B cell (primary cell): ENCODE results near the gene CHTF18. TPM values are rescaled to one million over a fixed set of nuclear protein-coding genes. Genes with fewer than 3 reads are reported as not detected.

ENCODE experiments used
- ATAC-seq: fragments of 200-7000 bp; cut with Tn5 transposase; one replicate; pipeline ENCODE4 v1.10.0; 2021; ENCODE audit warnings: low read depth, mild to moderate bottlenecking, moderate number of reproducible peaks, moderate library complexity
- CTCF ChIA-PET: fragments of 350-600 bp; sonication (Branson Sonifier 250); formaldehyde crosslinking; loops from one replicate; lab custom pipeline; 2021; ENCODE audit warnings: antibody characterized with exemption, inconsistent platforms; lab: Charles Lee
- POLR2A ChIA-PET: fragments of 350-600 bp; sonication (Branson Sonifier 250); formaldehyde crosslinking; loops from one replicate; lab custom pipeline; 2021; ENCODE audit warnings: antibody characterized with exemption; lab: Charles Lee
- DNase-seq: peaks from one replicate; pipeline ENCODE4 v3.0.0; 2013
- H2AFZ ChIP-seq: 2 replicates; pipeline ENCODE4 v1.6.1; 2012; ENCODE audit warnings: mild to moderate bottlenecking, low read depth, low read length; ENCODE audit not compliant: insufficient read depth, poor library complexity, severe bottlenecking
- H3K27ac ChIP-seq, 2 donors: 1 replicate in 1 of 2; 2 replicates in 1 of 2; pipeline ENCODE4 v1.5.1; 2012 to 2013; ENCODE audit warnings: low read length in 2 of 2, mild to moderate bottlenecking in 2 of 2, moderate library complexity in 1 of 2
- H3K27me3 ChIP-seq, 4 experiments: fragments of 200-600 bp in 1 of 4; sonication (generic) in 1 of 4; replicated peaks in 1 of 4; 1 replicate in 2 of 4; 2 replicates in 2 of 4; pipeline versions ENCODE4 v1.6.1 to v1.7.0; 2013 to 2016; ENCODE audit warnings: low read length in 3 of 4, mild to moderate bottlenecking in 2 of 4, mixed read lengths in 1 of 4, moderate library complexity in 1 of 4; ENCODE audit not compliant: insufficient read depth in 4 of 4, control insufficient read depth in 3 of 4; ENCODE audit errors: control extremely low read depth in 1 of 4
- H3K36me3 ChIP-seq, 2 experiments: replicated peaks in 1 of 2; 1 replicate in 1 of 2; 2 replicates in 1 of 2; pipeline versions ENCODE4 v1.6.1 to v1.7.1; 2013; ENCODE audit warnings: low read length in 1 of 2; ENCODE audit not compliant: insufficient read depth in 2 of 2, control insufficient read depth in 1 of 2; ENCODE audit errors: control extremely low read depth in 1 of 2, extremely low read depth in 1 of 2
- H3K4me1 ChIP-seq, 2 donors: fragments of 200-600 bp in 1 of 2; sonication (generic) in 1 of 2; 1 replicate in 1 of 2; 2 replicates in 1 of 2; pipeline versions ENCODE4 v1.5.1 to v1.6.1; 2013 to 2017; ENCODE audit warnings: low read length in 2 of 2; ENCODE audit not compliant: control insufficient read depth in 2 of 2, insufficient read depth in 2 of 2
- H3K4me2 ChIP-seq: replicated peaks from 2 replicates; pipeline ENCODE3; 2012; ENCODE audit warnings: mild to moderate bottlenecking, low read depth, low read length; ENCODE audit not compliant: poor library complexity, severe bottlenecking
- H3K4me3 ChIP-seq, 5 experiments: fragments of 200-600 bp in 1 of 5; sonication (generic) in 1 of 5; 1 replicate in 3 of 5; 2 replicates in 2 of 5; pipeline versions ENCODE4 v1.5.1 to v1.7.0; 2011 to 2016; ENCODE audit warnings: low read length in 4 of 5, mild to moderate bottlenecking in 4 of 5, low read depth in 2 of 5, control low read depth in 1 of 5, moderate library complexity in 1 of 5; ENCODE audit not compliant: insufficient read depth in 1 of 5; ENCODE audit errors: control extremely low read depth in 1 of 5, extremely low read depth in 1 of 5
- H3K79me2 ChIP-seq: fragments of 200-600 bp; sonication (generic); one replicate; pipeline ENCODE4 v1.6.0; 2016; ENCODE audit warnings: low read length; ENCODE audit not compliant: control insufficient read depth, insufficient read depth
- H3K9ac ChIP-seq: fragments of 200-600 bp; sonication (generic); 2 replicates; pipeline ENCODE4 v1.6.1; 2017; ENCODE audit warnings: mild to moderate bottlenecking, low read length, moderate library complexity
- H3K9me3 ChIP-seq, 3 donors: one replicate each; pipeline versions ENCODE4 v1.6.1 to v1.7.1; 2013; ENCODE audit warnings: low read length in 2 of 3; ENCODE audit not compliant: control insufficient read depth in 2 of 3, insufficient read depth in 1 of 3; ENCODE audit errors: control extremely low read depth in 1 of 3
- H4K20me1 ChIP-seq: 2 replicates; pipeline ENCODE4 v1.6.0; 2012; ENCODE audit warnings: mild to moderate bottlenecking, low read length; ENCODE audit not compliant: insufficient read depth, control insufficient read depth, poor library complexity, severe bottlenecking
- H3K27ac Mint-ChIP-seq: one replicate; pipeline ENCODE4 v1.8.0; 2021; ENCODE audit warnings: mixed read lengths
- H3K27me3 Mint-ChIP-seq: one replicate; pipeline ENCODE4 v1.8.0; 2021; ENCODE audit warnings: mixed read lengths
- H3K4me1 Mint-ChIP-seq: one replicate; pipeline ENCODE4 v1.8.0; 2021; ENCODE audit warnings: mixed read lengths
- H3K4me3 Mint-ChIP-seq: one replicate; pipeline ENCODE4 v1.8.0; 2021; ENCODE audit warnings: mixed read lengths
- H3K9me3 Mint-ChIP-seq: one replicate; pipeline ENCODE4 v1.8.0; 2022; ENCODE audit warnings: mixed read lengths; ENCODE audit not compliant: insufficient read depth
- EZH2 ChIP-seq: IDR thresholded peaks from 2 replicates; pipeline ENCODE4 v1.6.1; 2012; ENCODE audit warnings: borderline replicate concordance, low read depth, mild to moderate bottlenecking, moderate library complexity, low read length; ENCODE audit not compliant: insufficient read depth, poor library complexity, severe bottlenecking
- WGBS: methylation state at CpG from one replicate; pipeline ENCODE4 v1.1.5; 2013; ENCODE audit warnings: missing lambda C conversion rate; ENCODE audit not compliant: insufficient coverage; 5-methylcytosine and 5-hydroxymethylcytosine counted together
- intact Hi-C: fragments of 100-400 bp; cut with micrococcal nuclease; formaldehyde crosslinking; loops from one replicate; pipeline ENCODE4 v1.10.0; 2022
- polyA plus RNA-seq: library from polyadenylated mRNA; depleted of rRNA; stranded (reverse); fragments of >200 nt; gene quantifications from 2 replicates; pipeline ENCODE4 v1.2.3, GENCODE V29; 2012
- total RNA-seq, 2 donors: library from RNA; stranded (reverse); fragments of 120-200 nt in 1 of 2; gene quantifications; 1 replicate in 1 of 2; 2 replicates in 1 of 2; pipeline versions ENCODE4 v1.2.3 to v1.2.4, GENCODE V29; 2013 to 2022
- TF ChIP-seq, protein P1 (sequence below): fragments of 200-600 bp; IDR thresholded peaks from one replicate; pipeline ENCODE4 v1.8.0; 2022; ENCODE audit warnings: antibody characterized with exemption, mild to moderate bottlenecking

CHTF18 gene
- total and polyA plus RNA-seq, 2 donors (not counting 1 experiment from before 2014, with no cell fraction given): 72.3 to 76.1 TPM

- no peak overlapping the region for H3K4me3 Mint-ChIP-seq
- DNase-seq: no peak
- intact Hi-C loops: no loop called here
These were observed 32.3 kb downstream of the CHTF18 start for GRCh38 chr16:820748-821147.

DNA sequence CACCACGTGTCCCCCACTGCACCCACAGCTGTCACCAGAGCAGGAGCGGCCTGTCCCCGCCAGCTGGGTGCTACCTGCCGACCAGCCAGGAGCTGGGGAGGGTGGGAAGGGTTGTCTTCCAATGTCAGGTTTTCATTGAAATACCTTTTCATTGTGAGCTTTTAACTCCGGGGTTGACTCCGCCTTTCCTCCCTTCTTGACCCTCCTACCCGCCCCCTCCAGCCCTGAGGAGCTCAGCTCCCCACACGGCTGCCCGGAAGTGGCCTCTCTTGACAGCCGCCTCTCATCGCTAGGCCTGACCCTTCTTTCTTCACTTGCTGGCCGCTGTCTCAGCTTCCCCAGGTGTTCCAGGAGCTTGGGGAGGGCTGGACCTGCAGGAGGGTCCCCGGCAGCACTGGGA, 33.3 kb downstream of the CHTF18 start:
- CTCF ChIA-PET: no interaction called here
- WGBS: 89% methylated on average over 7 of the region's 13 CpGs
- no peaks in the 10 kb centered on the region for H3K36me3 ChIP-seq
- intact Hi-C loops: no loop called here
- Mint-ChIP-seq H3K27ac (no peak overlapping the region), H3K27me3 (peaks cover 23% of the 10 kb centered on the region), H3K4me1 (peaks cover 12% of the 10 kb centered on the region), H3K4me3 (no peak overlapping the region), H3K9me3 (no peaks in the 10 kb centered on the region)
- H3K79me2 ChIP-seq: no peaks in the 10 kb centered on the region
- no peak overlapping the region for H3K4me3 ChIP-seq
- ATAC-seq (no peak), DNase-seq (no peak)
- POLR2A ChIA-PET: no interaction called here
- H3K27ac ChIP-seq: no peak overlapping the region
- no peak overlapping the region for H2AFZ ChIP-seq
- peaks cover 0 to 12% (median 0%) of the 10 kb centered on the region in 3 donors for H3K9me3 ChIP-seq
- H3K9ac ChIP-seq: no peak overlapping the region
- TF ChIP-seq, protein P1, sequence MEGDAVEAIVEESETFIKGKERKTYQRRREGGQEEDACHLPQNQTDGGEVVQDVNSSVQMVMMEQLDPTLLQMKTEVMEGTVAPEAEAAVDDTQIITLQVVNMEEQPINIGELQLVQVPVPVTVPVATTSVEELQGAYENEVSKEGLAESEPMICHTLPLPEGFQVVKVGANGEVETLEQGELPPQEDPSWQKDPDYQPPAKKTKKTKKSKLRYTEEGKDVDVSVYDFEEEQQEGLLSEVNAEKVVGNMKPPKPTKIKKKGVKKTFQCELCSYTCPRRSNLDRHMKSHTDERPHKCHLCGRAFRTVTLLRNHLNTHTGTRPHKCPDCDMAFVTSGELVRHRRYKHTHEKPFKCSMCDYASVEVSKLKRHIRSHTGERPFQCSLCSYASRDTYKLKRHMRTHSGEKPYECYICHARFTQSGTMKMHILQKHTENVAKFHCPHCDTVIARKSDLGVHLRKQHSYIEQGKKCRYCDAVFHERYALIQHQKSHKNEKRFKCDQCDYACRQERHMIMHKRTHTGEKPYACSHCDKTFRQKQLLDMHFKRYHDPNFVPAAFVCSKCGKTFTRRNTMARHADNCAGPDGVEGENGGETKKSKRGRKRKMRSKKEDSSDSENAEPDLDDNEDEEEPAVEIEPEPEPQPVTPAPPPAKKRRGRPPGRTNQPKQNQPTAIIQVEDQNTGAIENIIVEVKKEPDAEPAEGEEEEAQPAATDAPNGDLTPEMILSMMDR: no peak
- TF ChIP-seq EZH2: no peak
- H3K27me3 ChIP-seq: peaks cover 0 to 33% (median 7%) of the 10 kb centered on the region in 4 experiments
- no peaks in the 10 kb centered on the region for H4K20me1 ChIP-seq
- no peak overlapping the region for H3K4me2 ChIP-seq
- H3K4me1 ChIP-seq: peaks cover 0 to 9% of the 10 kb centered on the region in 2 donors

More at GRCh38 chr16:820748-821147, 32.3 kb downstream of the CHTF18 start:
- ATAC-seq: no peak
- Histone ChIP-seq H3K9ac (no peak overlapping the region), H3K4me3 (no peak overlapping the region), H3K36me3 (no peaks in the 10 kb centered on the region), H3K4me1 (peaks cover 0 to 9% of the 10 kb centered on the region in 2 donors), H3K79me2 (no peaks in the 10 kb centered on the region), H4K20me1 (no peaks in the 10 kb centered on the region), H2AFZ (no peak overlapping the region), H3K27ac (no peak overlapping the region), H3K4me2 (no peak overlapping the region), H3K27me3 (peaks cover 0 to 36% (median 7%) of the 10 kb centered on the region in 4 experiments), H3K9me3 (peaks cover 0 to 12% (median 0%) of the 10 kb centered on the region in 3 donors)
- WGBS: 91% methylated on average over 12 of the region's 12 CpGs
- no peaks in the 10 kb centered on the region for H3K9me3 Mint-ChIP-seq
- no peak for TF ChIP-seq EZH2
- TF ChIP-seq, protein P1: no peak
- no peak overlapping the region for H3K27ac Mint-ChIP-seq
- POLR2A ChIA-PET: no interaction called here
- CTCF ChIA-PET: no interaction called here
- peaks cover 24% of the 10 kb centered on the region for H3K27me3 Mint-ChIP-seq
- peaks cover 12% of the 10 kb centered on the region for H3K4me1 Mint-ChIP-seq
